DOHH2 (cell line): ENCODE measurements around the gene LYZL1.

Source experiments
- CTCF ChIP-seq: fragments of 200-600 bp; sonication (generic); IDR thresholded peaks from one replicate; pipeline ENCODE4 v1.5.1; 2014; ENCODE audit warnings: antibody characterized with exemption, mild to moderate bottlenecking, low read depth, low read length; ENCODE audit not compliant: poor library complexity, severe bottlenecking
- EZH2phosphoT487 ChIP-seq: fragments of 200-600 bp; sonication (generic); IDR thresholded peaks from 2 replicates; pipeline ENCODE4 v1.6.1; 2017; ENCODE audit warnings: borderline replicate concordance, mild to moderate bottlenecking, antibody characterized with exemption, low read length, moderate library complexity, mixed read lengths

- TF ChIP-seq CTCF (no peak), EZH2phosphoT487 (no peak)
Measured at GRCh38 chr10:29279779-29280487, 8.9 kb upstream of the LYZL1 start.
